Measurements from ENCODE around the gene TSC1.

Gene TSC1

GRCh38 chr9:132923346-132923902 is 21.0 kb downstream of the TSC1 start:
- H3K27me3 ChIP-seq (ENCODE audit: insufficient read depth, low read length), result no peaks in the 10 kb centered on the region
- no peak overlapping the region for H3K9ac ChIP-seq (ENCODE audit: low read depth, low read length)
- no peaks in the 10 kb centered on the region for H3K9me3 ChIP-seq (ENCODE audit: insufficient read depth, low read depth, low read length)
- H3K4me1 ChIP-seq (ENCODE audit: insufficient read depth, low read length), result no peaks in the 10 kb centered on the region
- no peak overlapping the region for H3K27ac ChIP-seq (ENCODE audit: low read length)
- peaks cover 91% of the 10 kb centered on the region for H3K36me3 ChIP-seq (ENCODE audit: insufficient read depth, low read depth, low read length)
- H3K4me3 ChIP-seq (ENCODE audit: low read length), result no peak overlapping the region

GRCh38 chr9:132919614-132920268 is 24.7 kb downstream of the TSC1 start:
- H3K27ac ChIP-seq (ENCODE audit: low read length), result no peak overlapping the region
- no peak overlapping the region for H3K4me3 ChIP-seq (ENCODE audit: low read length)
- no peaks in the 10 kb centered on the region for H3K9me3 ChIP-seq (ENCODE audit: insufficient read depth, low read depth, low read length)
- peaks cover 85% of the 10 kb centered on the region for H3K36me3 ChIP-seq (ENCODE audit: insufficient read depth, low read depth, low read length)
- H3K27me3 ChIP-seq (ENCODE audit: insufficient read depth, low read length), result no peaks in the 10 kb centered on the region
- no peak overlapping the region for H3K9ac ChIP-seq (ENCODE audit: low read depth, low read length)
- H3K4me1 ChIP-seq (ENCODE audit: insufficient read depth, low read length), result no peaks in the 10 kb centered on the region

- H3K9ac ChIP-seq (ENCODE audit: low read depth, low read length), result no peak overlapping the region
- H3K4me3 ChIP-seq (ENCODE audit: low read length), result no peak overlapping the region
- H3K27ac ChIP-seq (ENCODE audit: low read length), result no peak overlapping the region
- no peaks in the 10 kb centered on the region for H3K4me1 ChIP-seq (ENCODE audit: insufficient read depth, low read length)
- H3K36me3 ChIP-seq (ENCODE audit: insufficient read depth, low read depth, low read length), result peaks cover 72% of the 10 kb centered on the region
- no peaks in the 10 kb centered on the region for H3K27me3 ChIP-seq (ENCODE audit: insufficient read depth, low read length)
- H3K9me3 ChIP-seq (ENCODE audit: insufficient read depth, low read depth, low read length), result no peaks in the 10 kb centered on the region
Measured at GRCh38 chr9:132914924-132915323, 29.5 kb downstream of the TSC1 start.

GRCh38 chr9:132912131-132912530 is 32.3 kb downstream of the TSC1 start:
- H3K36me3 ChIP-seq (ENCODE audit: insufficient read depth, low read depth, low read length), result peaks cover 60% of the 10 kb centered on the region
- no peaks in the 10 kb centered on the region for H3K9me3 ChIP-seq (ENCODE audit: insufficient read depth, low read depth, low read length)
- H3K4me1 ChIP-seq (ENCODE audit: insufficient read depth, low read length), result no peaks in the 10 kb centered on the region
- no peak overlapping the region for H3K9ac ChIP-seq (ENCODE audit: low read depth, low read length)
- H3K27me3 ChIP-seq (ENCODE audit: insufficient read depth, low read length), result no peaks in the 10 kb centered on the region
- H3K27ac ChIP-seq (ENCODE audit: low read length), result no peak overlapping the region
- H3K4me3 ChIP-seq (ENCODE audit: low read length), result no peak overlapping the region

- Histone ChIP-seq H3K27me3 (ENCODE audit: insufficient read depth, low read length) (no peaks in the 10 kb centered on the region), H3K4me3 (ENCODE audit: low read length) (no peak overlapping the region), H3K9ac (ENCODE audit: low read depth, low read length) (no peak overlapping the region), H3K9me3 (ENCODE audit: insufficient read depth, low read depth, low read length) (no peaks in the 10 kb centered on the region), H3K4me1 (ENCODE audit: insufficient read depth, low read length) (no peaks in the 10 kb centered on the region), H3K27ac (ENCODE audit: low read length) (no peak overlapping the region), H3K36me3 (ENCODE audit: insufficient read depth, low read depth, low read length) (peaks cover 49% of the 10 kb centered on the region)
Measured at GRCh38 chr9:132910376-132910775, 34.0 kb downstream of the TSC1 start.

GRCh38 chr9:132909311-132909710 is 35.1 kb downstream of the TSC1 start:
- H3K4me3 ChIP-seq (ENCODE audit: low read length), result no peak overlapping the region
- no peaks in the 10 kb centered on the region for H3K9me3 ChIP-seq (ENCODE audit: insufficient read depth, low read depth, low read length)
- H3K27ac ChIP-seq (ENCODE audit: low read length), result no peak overlapping the region
- H3K4me1 ChIP-seq (ENCODE audit: insufficient read depth, low read length), result peaks cover 6% of the 10 kb centered on the region; the same call in 1 of the 2 replicates
- H3K27me3 ChIP-seq (ENCODE audit: insufficient read depth, low read length), result no peaks in the 10 kb centered on the region
- H3K36me3 ChIP-seq (ENCODE audit: insufficient read depth, low read depth, low read length), result peaks cover 51% of the 10 kb centered on the region
- no peak overlapping the region for H3K9ac ChIP-seq (ENCODE audit: low read depth, low read length)

- no peak overlapping the region for H3K9ac ChIP-seq (ENCODE audit: low read depth, low read length)
- H3K27ac ChIP-seq (ENCODE audit: low read length), result no peak overlapping the region
- H3K4me1 ChIP-seq (ENCODE audit: insufficient read depth, low read length), result peaks cover 12% of the 10 kb centered on the region
- H3K4me3 ChIP-seq (ENCODE audit: low read length), result no peak overlapping the region
- peaks cover 49% of the 10 kb centered on the region for H3K36me3 ChIP-seq (ENCODE audit: insufficient read depth, low read depth, low read length)
- H3K27me3 ChIP-seq (ENCODE audit: insufficient read depth, low read length), result no peaks in the 10 kb centered on the region
- H3K9me3 ChIP-seq (ENCODE audit: insufficient read depth, low read depth, low read length), result no peaks in the 10 kb centered on the region
Measured at GRCh38 chr9:132908635-132909034, 35.8 kb downstream of the TSC1 start.

GRCh38 chr9:132905726-132906125 is 38.7 kb downstream of the TSC1 start:
- Histone ChIP-seq H3K9ac (ENCODE audit: low read depth, low read length) (no peak overlapping the region), H3K9me3 (ENCODE audit: insufficient read depth, low read depth, low read length) (no peaks in the 10 kb centered on the region), H3K27ac (ENCODE audit: low read length) (no peak overlapping the region), H3K4me1 (ENCODE audit: insufficient read depth, low read length) (peaks cover 21% of the 10 kb centered on the region), H3K36me3 (ENCODE audit: insufficient read depth, low read depth, low read length) (peaks cover 50% of the 10 kb centered on the region), H3K27me3 (ENCODE audit: insufficient read depth, low read length) (no peaks in the 10 kb centered on the region), H3K4me3 (ENCODE audit: low read length) (no peak overlapping the region)

- H3K27me3 ChIP-seq (ENCODE audit: insufficient read depth, low read length), result no peaks in the 10 kb centered on the region
Measured at GRCh38 chr9:132903574-132904492, 40.6 kb downstream of the TSC1 start.

GRCh38 chr9:132901858-132902831 is 42.3 kb downstream of the TSC1 start:
- Histone ChIP-seq H3K36me3 (ENCODE audit: insufficient read depth, low read depth, low read length) (peaks cover 65% of the 10 kb centered on the region), H3K4me3 (ENCODE audit: low read length) (no peak overlapping the region), H3K27ac (ENCODE audit: low read length) (no peak overlapping the region), H3K27me3 (ENCODE audit: insufficient read depth, low read length) (no peaks in the 10 kb centered on the region), H3K4me1 (ENCODE audit: insufficient read depth, low read length) (peaks cover 21% of the 10 kb centered on the region), H3K9ac (ENCODE audit: low read depth, low read length) (no peak overlapping the region), H3K9me3 (ENCODE audit: insufficient read depth, low read depth, low read length) (no peaks in the 10 kb centered on the region)

More at GRCh38 chr9:132903574-132904492, 40.6 kb downstream of the TSC1 start:
- Histone ChIP-seq H3K9me3 (ENCODE audit: insufficient read depth, low read depth, low read length) (no peaks in the 10 kb centered on the region), H3K36me3 (ENCODE audit: insufficient read depth, low read depth, low read length) (peaks cover 50% of the 10 kb centered on the region), H3K4me1 (ENCODE audit: insufficient read depth, low read length) (peaks cover 21% of the 10 kb centered on the region), H3K4me3 (ENCODE audit: low read length) (peak overlapping the region; percentile 18; the same call in 1 of the 2 replicates), H3K27ac (ENCODE audit: low read length) (no peak overlapping the region), H3K9ac (ENCODE audit: low read depth, low read length) (peak overlapping the region; percentile 22; the same call in 1 of the 2 replicates)

GRCh38 chr9:132898051-132898450 is 46.4 kb downstream of the TSC1 start:
- Histone ChIP-seq H3K27me3 (ENCODE audit: insufficient read depth, low read length) (no peaks in the 10 kb centered on the region), H3K4me3 (ENCODE audit: low read length) (no peak overlapping the region), H3K4me1 (ENCODE audit: insufficient read depth, low read length) (peaks cover 8% of the 10 kb centered on the region; the same call in 1 of the 2 replicates), H3K9ac (ENCODE audit: low read depth, low read length) (no peak overlapping the region), H3K36me3 (ENCODE audit: insufficient read depth, low read depth, low read length) (peaks cover 91% of the 10 kb centered on the region), H3K27ac (ENCODE audit: low read length) (no peak overlapping the region), H3K9me3 (ENCODE audit: insufficient read depth, low read depth, low read length) (no peaks in the 10 kb centered on the region)
